ENCODE measurements around the gene TBCC.
A peak's percentile ranks its signal among the peaks of the same experiment; 100 is the strongest.

Gene TBCC

GRCh38 chr6:42771741-42772100 is 25.8 kb upstream of the TBCC start:
- no peak overlapping the region for H3K4me3 ChIP-seq (replicated peaks in 1 of 2; ENCODE audit: low read depth in 2 of 2, low read length in 2 of 2)
- TF ChIP-seq CTCF (IDR thresholded peaks at IDR 0.05; ENCODE audit: low read depth, low read length), result no peak
- no peak for DNase-seq (ENCODE audit: low read depth in 2 of 2)

- no peak for TF ChIP-seq CTCF (IDR thresholded peaks at IDR 0.05; ENCODE audit: low read depth, low read length)
- H3K4me3 ChIP-seq (replicated peaks in 1 of 2; ENCODE audit: low read depth in 2 of 2, low read length in 2 of 2), result no peak overlapping the region
- no peak for DNase-seq (ENCODE audit: low read depth in 2 of 2)
These were observed 23.9 kb upstream of the TBCC start for GRCh38 chr6:42769836-42770235.

- no peak overlapping the region for H3K4me3 ChIP-seq (replicated peaks in 1 of 2; ENCODE audit: low read depth in 2 of 2, low read length in 2 of 2)
- TF ChIP-seq CTCF (IDR thresholded peaks at IDR 0.05; ENCODE audit: low read depth, low read length), result no peak
- no peak for DNase-seq (ENCODE audit: low read depth in 2 of 2)
These were observed 23.1 kb upstream of the TBCC start for GRCh38 chr6:42769051-42769450.

GRCh38 chr6:42766163-42766670 is 20.3 kb upstream of the TBCC start:
- no peak overlapping the region for H3K4me3 ChIP-seq (replicated peaks in 1 of 2; ENCODE audit: low read depth in 2 of 2, low read length in 2 of 2)
- no peak for TF ChIP-seq CTCF (IDR thresholded peaks at IDR 0.05; ENCODE audit: low read depth, low read length)
- DNase-seq (ENCODE audit: low read depth in 2 of 2), result peak in 1 of 2 donors; percentile 80

GRCh38 chr6:42764911-42765648 is 19.2 kb upstream of the TBCC start:
- no peak overlapping the region for H3K4me3 ChIP-seq (replicated peaks in 1 of 2; ENCODE audit: low read depth in 2 of 2, low read length in 2 of 2)
- no peak for DNase-seq (ENCODE audit: low read depth in 2 of 2)
- TF ChIP-seq CTCF (IDR thresholded peaks at IDR 0.05; ENCODE audit: low read depth, low read length), result no peak

- TF ChIP-seq CTCF (IDR thresholded peaks at IDR 0.05; ENCODE audit: low read depth, low read length), result no peak
- DNase-seq (ENCODE audit: low read depth in 2 of 2), result no peak
- no peak overlapping the region for H3K4me3 ChIP-seq (replicated peaks in 1 of 2; ENCODE audit: low read depth in 2 of 2, low read length in 2 of 2)
These were observed 17.0 kb upstream of the TBCC start for GRCh38 chr6:42762950-42763349.

GRCh38 chr6:42762426-42762859 is 16.5 kb upstream of the TBCC start:
- no peak for DNase-seq (ENCODE audit: low read depth in 2 of 2)
- TF ChIP-seq CTCF (IDR thresholded peaks at IDR 0.05; ENCODE audit: low read depth, low read length), result no peak
- no peak overlapping the region for H3K4me3 ChIP-seq (replicated peaks in 1 of 2; ENCODE audit: low read depth in 2 of 2, low read length in 2 of 2)

Data from cardiac fibroblast (primary cell).